ENCODE data around the gene PHF3.
A peak's percentile ranks its signal among the peaks of the same experiment; 100 is the strongest.

Gene PHF3

DNA sequence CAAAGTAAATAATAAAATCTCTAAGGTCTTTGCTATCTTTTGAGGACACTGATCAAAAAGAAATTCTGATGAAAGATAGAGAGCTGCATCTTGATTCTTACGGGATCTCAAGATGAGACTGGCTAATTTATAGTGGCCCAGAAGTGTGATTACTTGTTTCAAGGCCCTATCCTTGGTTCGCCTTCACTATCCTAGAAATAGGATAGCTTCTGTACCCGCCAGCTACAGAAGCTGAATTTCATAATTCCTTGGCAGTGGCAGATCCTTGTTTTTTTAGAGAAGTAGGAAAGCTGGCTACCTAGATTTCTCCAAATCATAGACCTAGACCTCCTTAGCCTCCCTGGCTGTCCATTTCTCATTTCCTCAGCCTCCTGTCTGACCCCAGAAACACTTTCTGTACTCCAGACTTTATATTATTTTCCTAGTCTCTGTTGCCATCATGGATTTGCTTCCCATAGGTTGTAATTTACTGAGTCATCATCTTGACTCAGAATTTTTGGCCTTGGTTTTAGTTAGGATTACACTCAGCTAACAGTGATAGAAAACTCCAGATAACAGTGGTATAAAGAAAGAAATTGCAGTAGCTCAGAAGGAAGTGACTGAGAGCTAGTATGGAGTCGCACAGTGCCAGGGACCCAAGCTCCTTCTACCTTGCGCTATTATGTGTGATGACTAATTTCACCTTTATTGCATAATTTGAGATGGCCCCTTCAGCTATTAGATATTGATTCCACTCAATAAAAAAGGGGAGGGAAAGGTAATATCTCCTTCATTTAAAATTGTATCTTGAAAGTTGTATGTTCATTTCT, 27.7 kb downstream of the PHF3 start:
- DNase-seq (ENCODE audit: insufficient read length, low spot score), result peak; percentile 11
- TF ChIP-seq POLR2A (IDR thresholded peaks at IDR 0.05; ENCODE audit: low read depth, low read length), result no peak
- peak; percentile 94 for FAIRE-seq

DNA sequence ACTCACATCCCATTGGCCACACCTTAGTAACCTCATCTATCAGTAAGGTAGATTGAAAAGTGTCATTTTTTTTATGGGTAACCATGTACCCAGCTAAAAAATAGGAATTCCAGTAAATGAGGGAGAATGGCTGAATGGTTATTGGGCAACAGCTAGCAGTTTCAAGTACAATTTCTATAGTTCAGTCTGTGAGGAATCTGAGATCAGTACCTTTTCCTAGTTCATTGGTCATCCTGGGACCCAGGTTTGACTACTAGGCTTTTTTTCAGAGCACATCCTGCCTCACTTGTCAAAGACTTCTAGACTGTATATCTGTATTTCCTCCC, 28.3 kb downstream of the PHF3 start:
- DNase-seq (ENCODE audit: insufficient read length, low spot score) (no peak), FAIRE-seq (no peak)
- no peak for TF ChIP-seq POLR2A (IDR thresholded peaks at IDR 0.05; ENCODE audit: low read depth, low read length)

DNA sequence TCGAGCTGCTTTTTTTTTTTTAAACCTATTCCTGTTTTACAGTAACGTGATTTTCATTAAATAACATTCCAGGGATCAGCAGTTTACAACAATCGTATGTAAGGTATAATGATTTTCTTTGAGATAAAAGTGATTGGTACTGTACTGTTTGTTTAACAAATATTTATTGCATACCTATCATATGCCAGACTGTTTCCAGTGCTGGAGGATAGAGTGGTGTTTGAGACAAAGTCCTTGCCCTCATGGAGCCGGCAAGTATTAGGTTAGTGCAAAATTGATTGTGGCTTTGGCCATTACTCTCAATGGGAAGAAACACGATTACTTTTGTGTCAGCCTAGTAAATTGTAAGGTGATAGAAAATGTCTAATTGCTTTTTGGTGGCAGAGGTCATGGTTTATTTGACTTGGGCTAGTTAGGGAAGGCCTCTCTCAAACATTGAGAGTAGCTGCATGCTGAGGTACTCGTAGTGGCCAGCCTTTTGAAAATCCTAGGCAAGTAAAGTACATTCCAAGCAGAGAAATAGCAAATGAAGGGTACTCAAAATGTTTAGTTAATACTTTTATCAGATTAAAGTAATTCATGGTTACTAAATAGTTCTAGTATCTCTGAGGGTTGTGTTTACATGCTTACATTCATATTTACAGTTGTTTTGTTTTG, 35.6 kb downstream of the PHF3 start:
- no peak for TF ChIP-seq POLR2A (IDR thresholded peaks at IDR 0.05; ENCODE audit: low read depth, low read length)
- FAIRE-seq, result no peak

DNA sequence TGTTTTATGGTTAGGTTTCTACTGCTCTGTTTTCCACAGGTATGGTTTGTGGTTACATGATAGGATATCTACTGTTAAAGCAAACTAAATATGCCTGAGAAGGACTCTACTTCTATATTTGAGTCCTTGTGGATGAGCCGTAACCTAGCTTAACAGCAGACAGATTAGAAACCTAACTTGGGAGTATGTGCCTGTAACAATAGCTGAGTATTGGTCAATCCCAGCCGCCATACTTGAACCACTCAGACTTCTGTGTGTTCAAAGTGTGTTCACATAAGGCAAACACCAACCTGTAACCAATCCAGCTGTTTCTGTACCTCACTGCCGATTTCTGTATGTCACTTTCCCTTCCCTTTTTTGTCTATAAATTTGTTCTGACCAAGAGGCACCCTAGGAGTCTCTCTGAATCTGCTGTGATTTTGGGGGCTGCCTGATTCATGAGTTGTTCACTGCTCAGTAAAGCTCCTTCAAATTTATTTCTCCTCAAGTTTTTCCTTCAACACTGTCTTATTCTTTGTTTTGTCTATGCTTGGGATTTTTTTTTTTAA, 37.1 kb downstream of the PHF3 start:
- FAIRE-seq (no peak), DNase-seq (ENCODE audit: insufficient read length, low spot score) (no peak)
- TF ChIP-seq POLR2A (IDR thresholded peaks at IDR 0.05; ENCODE audit: low read depth, low read length), result no peak

More for the DNA sequence above, 35.6 kb downstream of the PHF3 start:
- DNase-seq (ENCODE audit: insufficient read length, low spot score), result no peak

DNA sequence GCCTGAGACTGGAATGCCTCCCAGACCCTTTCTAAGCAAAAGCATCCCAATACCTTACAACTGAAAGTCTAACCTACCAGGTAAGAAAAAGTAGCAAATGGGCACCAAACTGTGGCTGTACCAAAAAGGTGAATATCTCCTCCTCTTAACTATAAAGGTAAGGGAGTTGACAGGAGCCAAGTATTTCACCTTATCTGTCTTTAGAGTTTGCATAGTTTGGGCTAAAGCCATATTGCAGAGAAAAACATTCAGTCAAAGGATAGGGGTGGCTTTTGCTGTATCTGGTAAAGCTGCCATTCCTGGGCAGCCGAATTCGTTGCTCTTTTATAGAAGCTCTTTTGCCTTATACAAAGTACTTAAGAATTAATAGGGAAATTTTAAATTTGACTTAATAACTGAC, 38.1 kb downstream of the PHF3 start:
- DNase-seq (ENCODE audit: insufficient read length, low spot score), result no peak
- FAIRE-seq, result no peak
- no peak for TF ChIP-seq POLR2A (IDR thresholded peaks at IDR 0.05; ENCODE audit: low read depth, low read length)

DNA sequence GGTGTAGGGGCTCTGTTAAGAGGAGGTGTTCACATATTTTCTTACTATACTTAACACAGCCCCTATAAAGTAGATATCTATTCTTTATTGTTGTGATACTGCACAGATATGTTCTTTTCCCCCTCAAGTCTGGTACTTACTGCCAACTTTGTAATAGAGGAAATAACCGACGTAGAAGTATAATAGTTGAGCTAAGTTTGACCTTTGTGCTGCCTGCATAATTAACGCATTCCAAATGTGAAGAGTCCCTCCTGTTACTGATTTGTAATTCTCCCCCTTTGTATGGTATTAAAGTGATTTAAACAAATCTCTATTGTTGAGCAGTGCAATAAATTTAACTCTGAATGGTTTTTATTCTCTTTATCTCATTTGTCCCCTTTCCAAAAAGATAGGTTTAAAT, 39.0 kb downstream of the PHF3 start:
- no peak for TF ChIP-seq POLR2A (IDR thresholded peaks at IDR 0.05; ENCODE audit: low read depth, low read length)
- FAIRE-seq, result no peak
- DNase-seq (ENCODE audit: insufficient read length, low spot score), result no peak

DNA sequence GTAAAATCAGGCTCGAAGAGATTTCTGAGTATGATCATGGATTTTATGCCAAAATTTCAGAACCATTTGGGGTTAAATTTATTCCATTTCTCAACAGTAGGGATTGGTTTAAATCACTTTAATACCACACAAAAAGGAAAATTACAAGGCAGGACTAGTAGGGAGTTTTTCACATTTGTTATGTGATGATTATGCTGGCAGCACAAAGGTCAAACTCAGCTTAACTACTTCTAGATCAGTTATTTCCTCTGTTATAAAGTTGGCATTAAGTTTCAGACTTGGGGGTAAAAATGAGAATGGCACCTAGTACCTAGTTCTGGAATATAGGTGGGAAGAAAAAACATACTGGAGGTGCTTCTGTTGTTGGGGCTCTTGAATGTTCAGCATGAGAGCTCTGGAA, 39.5 kb downstream of the PHF3 start:
- FAIRE-seq, result no peak
- no peak for TF ChIP-seq POLR2A (IDR thresholded peaks at IDR 0.05; ENCODE audit: low read depth, low read length)

DNA sequence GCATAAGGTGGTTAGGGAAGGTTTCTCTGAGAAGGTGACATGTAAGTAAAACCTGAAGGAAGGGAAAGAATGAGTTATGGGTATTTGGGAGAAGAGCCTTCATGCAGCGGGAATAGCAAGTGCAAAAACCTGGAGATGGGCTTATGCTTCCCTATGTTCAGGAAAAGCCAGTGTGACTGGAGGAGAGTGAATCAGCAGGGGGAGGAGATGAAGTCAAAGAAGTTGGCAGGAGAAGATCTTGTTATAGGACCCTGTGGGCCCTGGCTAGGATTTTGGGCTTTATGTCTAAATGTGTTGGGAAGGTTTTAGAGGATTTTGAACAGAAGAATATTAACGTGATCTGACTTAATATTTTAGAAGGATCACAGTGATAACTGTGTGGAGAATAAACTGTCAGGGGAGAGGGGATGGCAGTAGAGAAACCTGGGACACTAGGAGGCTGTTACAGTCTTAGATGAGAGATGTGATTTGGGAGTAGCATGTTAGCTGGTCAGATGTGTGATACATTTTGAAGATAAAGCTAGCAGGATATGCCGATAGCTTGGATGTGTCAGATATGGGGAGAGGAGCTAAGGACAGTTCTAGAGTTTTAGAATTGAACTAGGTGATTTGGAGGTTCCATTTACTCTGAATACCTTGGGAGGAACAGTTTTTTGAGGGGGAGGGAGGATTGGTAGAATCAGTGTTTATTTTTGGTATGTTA, 41.0 kb downstream of the PHF3 start:
- TF ChIP-seq POLR2A (IDR thresholded peaks at IDR 0.05; ENCODE audit: low read depth, low read length), result no peak
- peak; percentile 48 for FAIRE-seq
- no peak for DNase-seq (ENCODE audit: insufficient read length, low spot score)

More for the DNA sequence above, 39.5 kb downstream of the PHF3 start:
- DNase-seq (ENCODE audit: insufficient read length, low spot score), result no peak

DNA sequence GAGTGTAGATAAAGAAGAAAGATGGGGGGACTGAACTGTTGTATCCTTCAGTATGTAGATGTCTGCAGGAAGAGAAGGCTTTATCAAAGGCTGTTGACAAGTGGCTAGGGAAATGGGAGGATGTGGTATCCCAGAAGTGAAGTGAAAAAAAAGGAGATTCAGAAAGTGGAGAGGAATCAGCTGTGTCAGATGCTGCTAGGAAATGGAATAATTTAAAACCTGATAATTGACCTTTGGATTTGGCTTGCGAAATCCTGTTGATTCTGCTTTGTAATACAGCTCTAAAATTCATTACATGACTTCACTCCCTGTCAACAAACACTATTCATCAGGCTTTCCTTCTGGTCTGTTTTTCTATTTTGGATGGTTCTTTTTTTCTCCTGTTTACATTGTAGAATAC, 41.7 kb downstream of the PHF3 start:
- DNase-seq (ENCODE audit: insufficient read length, low spot score) (no peak), FAIRE-seq (no peak)
- no peak for TF ChIP-seq POLR2A (IDR thresholded peaks at IDR 0.05; ENCODE audit: low read depth, low read length)

DNA sequence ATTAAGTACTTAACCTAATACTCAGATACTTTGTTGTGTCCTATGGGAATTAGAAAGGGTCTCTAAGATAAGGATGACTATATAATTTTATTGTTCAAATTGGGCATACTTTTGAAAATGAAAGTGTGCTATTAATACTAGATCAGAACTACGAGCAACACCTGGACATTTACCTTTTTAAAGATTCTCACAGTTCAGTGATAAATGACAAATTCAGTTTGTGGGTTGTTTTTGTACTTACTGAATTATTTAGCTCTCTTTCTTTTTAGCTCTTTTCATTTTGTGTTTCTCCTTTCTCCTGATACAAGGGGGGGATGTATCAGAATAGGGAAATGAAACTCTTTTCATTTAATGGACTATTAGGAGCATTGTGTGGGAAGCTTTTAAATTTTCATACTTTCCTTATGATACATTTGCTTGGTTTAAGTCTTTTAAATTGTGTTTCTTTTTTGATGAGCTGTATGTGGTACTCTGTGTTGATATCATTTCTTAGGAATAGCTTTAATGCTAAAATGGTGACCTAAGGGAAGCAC, 47.5 kb downstream of the PHF3 start:
- DNase-seq (ENCODE audit: insufficient read length, low spot score) (no peak), FAIRE-seq (no peak)
- TF ChIP-seq POLR2A (IDR thresholded peaks at IDR 0.05; ENCODE audit: low read depth, low read length), result no peak

DNA sequence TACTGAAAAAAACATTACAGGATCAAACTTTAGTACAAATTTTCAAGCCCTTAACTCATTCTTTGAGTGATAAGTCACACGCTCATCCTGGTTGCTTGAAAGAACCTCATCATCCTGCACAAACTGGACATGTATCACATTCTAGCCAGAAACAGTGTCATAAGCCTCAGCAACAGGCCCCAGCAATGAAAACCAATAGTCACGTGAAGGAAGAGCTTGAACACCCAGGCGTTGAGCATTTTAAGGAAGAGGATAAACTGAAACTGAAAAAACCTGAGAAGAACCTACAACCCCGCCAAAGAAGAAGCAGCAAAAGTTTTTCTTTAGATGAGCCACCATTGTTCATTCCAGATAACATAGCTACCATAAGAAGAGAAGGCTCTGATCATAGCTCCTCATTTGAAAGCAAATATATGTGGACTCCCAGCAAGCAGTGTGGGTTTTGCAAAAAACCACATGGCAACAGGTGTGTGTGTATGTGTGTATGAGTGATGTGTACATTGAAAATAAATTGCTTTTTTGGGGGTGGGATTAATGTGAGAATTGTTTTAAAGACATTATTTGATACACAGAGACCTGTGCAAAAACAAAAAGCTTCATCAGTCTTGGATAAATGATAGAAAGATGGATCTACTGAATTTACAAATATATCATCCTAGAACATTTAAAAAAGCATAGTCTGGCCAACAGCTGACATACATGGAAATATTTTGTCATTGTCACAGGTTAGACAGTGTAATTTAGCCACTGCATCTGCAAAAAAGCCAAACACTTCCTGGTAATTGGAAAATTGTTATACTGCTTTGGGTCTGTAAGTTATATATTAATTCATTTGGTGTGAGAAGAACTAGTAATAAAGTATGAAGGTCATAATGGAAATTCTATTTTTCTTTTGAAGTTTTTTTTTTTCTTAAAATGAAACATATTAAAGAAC, 50.1 kb downstream of the PHF3 start:
- FAIRE-seq (no peak), DNase-seq (ENCODE audit: insufficient read length, low spot score) (no peak)
- no peak for TF ChIP-seq POLR2A (IDR thresholded peaks at IDR 0.05; ENCODE audit: low read depth, low read length)

DNA sequence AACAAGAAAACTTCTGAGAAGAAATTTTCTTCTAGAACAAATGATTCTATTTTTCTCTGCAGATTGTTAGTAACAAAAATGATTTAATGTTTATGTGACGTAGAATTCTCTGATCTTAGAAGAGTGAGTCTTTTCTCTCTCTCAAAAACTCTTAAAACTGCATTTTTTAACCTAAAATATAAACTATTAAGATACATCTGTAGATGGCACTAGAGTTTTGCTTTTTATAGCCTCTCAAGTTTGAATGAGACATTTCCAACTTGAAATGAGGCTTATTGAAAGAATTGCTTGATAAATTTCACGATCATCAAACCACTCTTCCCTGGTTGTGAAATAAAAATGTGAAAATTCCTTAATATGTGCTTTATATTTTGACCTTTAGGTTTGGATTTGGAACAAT, 53.8 kb downstream of the PHF3 start:
- TF ChIP-seq POLR2A (IDR thresholded peaks at IDR 0.05; ENCODE audit: low read depth, low read length), result no peak
- DNase-seq (ENCODE audit: insufficient read length, low spot score) (no peak), FAIRE-seq (no peak)

DNA sequence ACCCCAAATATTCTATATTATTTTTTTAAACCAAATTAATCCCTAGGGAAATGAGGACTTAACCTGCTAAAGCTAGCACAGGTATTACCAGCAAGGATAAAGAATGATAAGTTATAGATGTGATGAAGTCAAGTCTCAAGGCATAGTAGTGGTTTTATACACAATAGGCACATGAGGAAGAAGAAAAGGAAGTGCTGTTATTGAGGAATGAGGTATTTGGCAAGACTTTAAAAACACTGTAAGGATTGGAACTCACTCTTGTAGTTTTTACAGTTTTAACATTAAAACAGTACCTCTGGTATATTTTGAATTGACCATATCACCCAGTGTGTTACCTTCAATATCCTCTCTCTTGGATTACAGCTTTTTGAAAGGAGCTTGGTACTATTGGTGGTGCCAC, 54.6 kb downstream of the PHF3 start:
- no peak for TF ChIP-seq POLR2A (IDR thresholded peaks at IDR 0.05; ENCODE audit: low read depth, low read length)
- no peak for DNase-seq (ENCODE audit: insufficient read length, low spot score)
- no peak for FAIRE-seq

Measured in H54 (cell line).